BE2C (cell line): ENCODE results near the gene SPATA46.

ENCODE experiments used
- DNase-seq: peaks from one replicate; pipeline ENCODE4 v3.0.0-alpha.2; 2020
- H3K27me3 ChIP-seq: fragments of 250-450 bp; sonication (Bioruptor Pico); 2 replicates; pipeline ENCODE4 v1.5.1; 2020; ENCODE audit warnings: mild to moderate bottlenecking
- H3K36me3 ChIP-seq: fragments of 250-450 bp; sonication (Bioruptor Pico); 2 replicates; pipeline ENCODE4 v1.5.1; 2020; ENCODE audit warnings: mild to moderate bottlenecking
- H3K4me1 ChIP-seq: fragments of 250-450 bp; sonication (Bioruptor Pico); 2 replicates; pipeline ENCODE4 v1.5.1; 2020
- H3K4me3 ChIP-seq: 2 replicates; pipeline ENCODE4 v1.5.1; 2011; ENCODE audit warnings: low read depth, low read length
- H3K9me3 ChIP-seq: fragments of 250-450 bp; sonication (Bioruptor Pico); 2 replicates; pipeline ENCODE4 v1.5.1; 2020
- TF ChIP-seq, protein P1 (sequence below): IDR thresholded peaks from 2 replicates; pipeline ENCODE4 v1.5.1; 2012; ENCODE audit warnings: mild to moderate bottlenecking, low read depth, low read length

SPATA46 gene

DNA sequence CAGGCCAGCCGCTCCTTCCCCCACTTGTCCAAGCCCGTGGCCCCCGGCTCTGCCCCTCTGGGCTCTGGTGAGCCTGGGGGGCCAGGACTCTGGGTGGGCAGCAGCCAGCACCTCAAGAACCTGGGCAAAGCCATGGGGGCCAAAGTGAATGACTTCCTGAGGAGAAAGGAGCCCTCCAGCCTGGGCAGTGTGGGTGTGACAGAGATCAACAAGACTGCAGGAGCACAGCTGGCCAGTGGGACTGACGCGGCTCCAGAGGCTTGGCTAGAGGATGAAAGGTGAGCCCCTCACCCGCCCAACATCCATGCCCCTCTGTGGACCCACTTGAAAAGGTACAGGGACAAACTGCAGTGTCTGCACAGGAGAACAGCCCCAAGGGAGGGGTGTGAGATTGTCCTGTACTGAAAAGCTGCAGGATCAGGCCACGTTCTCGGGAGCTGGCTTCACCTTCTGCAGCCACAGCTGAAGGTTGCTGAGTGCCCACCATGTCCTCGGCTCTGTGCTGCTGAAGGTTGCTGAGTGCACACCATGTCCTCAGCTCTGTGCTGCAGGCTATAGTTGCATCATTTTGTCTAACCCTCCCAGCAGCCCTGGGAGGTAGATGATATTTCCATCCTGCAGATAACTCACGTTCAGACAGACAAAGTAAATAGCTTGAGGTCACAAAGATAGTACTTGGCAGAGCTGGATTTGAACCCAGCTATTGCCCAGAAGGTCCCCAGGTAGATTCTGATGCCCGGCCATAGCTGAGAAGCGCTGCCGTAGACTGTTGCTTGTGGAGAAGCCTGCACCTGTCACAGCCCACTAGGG lies 5.5 kb upstream of the SPATA46 start:
- Histone ChIP-seq H3K27me3 (no peaks in the 10 kb centered on the region), H3K4me3 (no peak overlapping the region), H3K4me1 (no peaks in the 10 kb centered on the region), H3K36me3 (no peaks in the 10 kb centered on the region), H3K9me3 (no peaks in the 10 kb centered on the region; the same call in 1 of the 2 replicates)
- DNase-seq, result no peak
- TF ChIP-seq, protein P1, sequence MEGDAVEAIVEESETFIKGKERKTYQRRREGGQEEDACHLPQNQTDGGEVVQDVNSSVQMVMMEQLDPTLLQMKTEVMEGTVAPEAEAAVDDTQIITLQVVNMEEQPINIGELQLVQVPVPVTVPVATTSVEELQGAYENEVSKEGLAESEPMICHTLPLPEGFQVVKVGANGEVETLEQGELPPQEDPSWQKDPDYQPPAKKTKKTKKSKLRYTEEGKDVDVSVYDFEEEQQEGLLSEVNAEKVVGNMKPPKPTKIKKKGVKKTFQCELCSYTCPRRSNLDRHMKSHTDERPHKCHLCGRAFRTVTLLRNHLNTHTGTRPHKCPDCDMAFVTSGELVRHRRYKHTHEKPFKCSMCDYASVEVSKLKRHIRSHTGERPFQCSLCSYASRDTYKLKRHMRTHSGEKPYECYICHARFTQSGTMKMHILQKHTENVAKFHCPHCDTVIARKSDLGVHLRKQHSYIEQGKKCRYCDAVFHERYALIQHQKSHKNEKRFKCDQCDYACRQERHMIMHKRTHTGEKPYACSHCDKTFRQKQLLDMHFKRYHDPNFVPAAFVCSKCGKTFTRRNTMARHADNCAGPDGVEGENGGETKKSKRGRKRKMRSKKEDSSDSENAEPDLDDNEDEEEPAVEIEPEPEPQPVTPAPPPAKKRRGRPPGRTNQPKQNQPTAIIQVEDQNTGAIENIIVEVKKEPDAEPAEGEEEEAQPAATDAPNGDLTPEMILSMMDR, result no peak

DNA sequence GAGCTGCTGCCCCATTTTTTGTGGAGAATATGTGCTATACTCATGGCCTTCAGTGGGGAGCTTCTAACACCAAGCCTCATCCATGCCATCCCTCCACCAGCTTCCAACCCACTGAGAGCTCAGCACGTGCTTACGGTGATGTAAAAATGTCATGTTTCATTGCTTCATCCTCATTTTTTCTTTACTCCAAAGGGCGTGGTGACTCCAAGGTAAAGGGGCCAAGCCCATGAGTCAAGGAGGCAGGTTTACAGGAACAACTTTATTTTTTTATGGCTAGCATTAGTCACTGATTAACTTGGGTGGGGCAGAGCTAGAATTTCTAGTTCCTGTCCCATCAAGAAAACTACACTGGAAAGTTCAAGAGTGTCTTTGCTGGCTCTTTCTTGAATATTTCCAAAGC lies 4.7 kb upstream of the SPATA46 start, which contains the start of gene C1orf226:
Gene C1orf226 (plus strand): TSS at position 346 of the 400 bp plus-strand sequence. CDS start 174 bp downstream, outside the sequence.
- Histone ChIP-seq H3K4me3 (no peak within 1 kb of the TSS), H3K4me1 (no peaks in the 10 kb centered on the region), H3K9me3 (no peaks in the 10 kb centered on the region; the same call in 1 of the 2 replicates), H3K36me3 (no peaks in the 10 kb centered on the region), H3K27me3 (no peaks in the 10 kb centered on the region)
- TF ChIP-seq, protein P1, result no peak
- no peak for DNase-seq

DNA sequence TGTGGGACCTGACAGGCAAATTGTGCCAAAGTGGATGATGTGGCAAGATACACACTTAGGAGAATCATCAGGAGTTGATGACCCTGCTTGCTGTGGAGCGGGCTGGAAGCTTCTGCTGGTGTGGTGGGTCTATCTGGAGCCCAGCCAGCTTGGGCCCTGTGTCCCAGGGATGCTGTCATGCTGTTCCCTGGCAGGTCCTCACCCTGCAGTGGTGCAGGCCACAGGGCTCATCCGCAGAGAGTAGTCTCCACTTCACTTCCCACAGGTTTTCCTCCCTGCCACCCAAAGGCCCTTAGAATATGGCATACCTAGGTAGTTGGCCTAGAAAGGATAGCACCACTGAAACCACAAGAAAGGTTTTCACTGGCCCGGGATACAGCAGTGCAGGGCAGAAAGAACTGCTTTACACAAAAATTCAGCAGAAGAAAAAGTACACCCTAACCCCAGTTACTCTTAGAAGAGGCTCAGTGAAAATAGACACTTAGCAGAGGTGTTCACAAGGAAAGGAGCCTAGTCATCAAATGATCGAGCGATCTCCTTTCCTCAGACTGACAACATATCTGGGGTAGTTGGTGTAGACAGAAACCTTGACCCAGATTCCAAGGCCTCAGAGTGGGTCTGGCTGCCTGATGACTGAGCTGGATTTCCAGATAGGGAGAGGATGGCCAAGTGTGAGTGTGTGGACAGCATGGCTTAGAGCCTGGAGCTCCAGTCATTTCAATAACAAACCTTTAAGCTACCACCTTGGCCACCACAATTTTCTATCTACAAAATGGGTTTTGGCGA lies 3.6 kb upstream of the SPATA46 start:
- H3K4me3 ChIP-seq, result no peak overlapping the region
- no peaks in the 10 kb centered on the region; the same call in 1 of the 2 replicates for H3K9me3 ChIP-seq
- no peaks in the 10 kb centered on the region for H3K4me1 ChIP-seq
- no peaks in the 10 kb centered on the region for H3K27me3 ChIP-seq
- TF ChIP-seq, protein P1, result no peak
- H3K36me3 ChIP-seq, result no peaks in the 10 kb centered on the region
- no peak for DNase-seq

DNA sequence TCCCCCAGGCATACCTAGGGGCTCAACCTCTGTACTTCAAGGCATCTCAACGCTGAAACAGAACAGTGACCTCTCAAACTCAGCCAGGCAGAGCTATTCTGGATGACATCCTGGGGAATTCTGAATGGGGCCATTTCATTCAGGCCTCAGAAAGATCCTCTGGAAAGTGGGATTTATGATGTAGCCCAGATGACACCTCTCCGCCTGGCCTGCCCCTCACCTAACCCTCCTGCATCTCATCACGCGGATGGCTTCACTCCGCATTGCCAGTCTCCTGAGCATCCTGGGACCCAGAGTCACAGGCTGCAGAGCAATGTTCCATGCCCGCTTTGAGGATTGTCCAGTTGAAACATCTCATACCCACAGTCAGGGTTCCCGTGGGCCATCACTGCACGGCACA lies 1.2 kb downstream of the SPATA46 start:
- no peaks in the 10 kb centered on the region for H3K9me3 ChIP-seq
- H3K36me3 ChIP-seq, result no peaks in the 10 kb centered on the region
- peaks cover 9% of the 10 kb centered on the region for H3K4me1 ChIP-seq
- H3K4me3 ChIP-seq, result no peak overlapping the region
- TF ChIP-seq, protein P1, result no peak
- no peak for DNase-seq
- no peaks in the 10 kb centered on the region for H3K27me3 ChIP-seq

DNA sequence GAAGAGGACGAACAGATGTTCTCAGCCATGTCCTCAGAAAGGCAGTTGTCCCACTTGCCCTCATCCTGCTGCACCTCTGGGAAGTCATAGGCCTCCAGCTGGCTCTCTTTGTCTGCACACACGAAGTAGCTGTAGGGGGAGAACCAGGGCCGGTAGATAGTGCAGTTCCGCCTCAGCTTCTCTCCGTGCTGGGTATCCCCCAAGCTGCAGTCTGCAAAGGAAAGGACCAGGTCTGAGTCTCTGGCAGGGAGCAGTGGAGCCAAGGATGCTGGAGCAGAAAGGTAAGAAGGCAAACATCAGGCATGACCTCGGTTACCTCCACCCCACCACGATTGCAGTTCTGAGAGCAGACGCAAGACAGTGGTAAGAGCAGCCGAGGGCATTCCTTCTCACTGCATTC lies 2.2 kb downstream of the SPATA46 start:
- Histone ChIP-seq H3K4me3 (no peak overlapping the region), H3K4me1 (peaks cover 9% of the 10 kb centered on the region), H3K36me3 (no peaks in the 10 kb centered on the region), H3K27me3 (no peaks in the 10 kb centered on the region), H3K9me3 (no peaks in the 10 kb centered on the region)
- no peak for DNase-seq
- TF ChIP-seq, protein P1, result no peak
